Esophagus muscularis mucosa (tissue), 4 donors: Measurements from ENCODE around the gene S1PR4. TPM values are rescaled to one million over a fixed set of nuclear protein-coding genes. Genes with fewer than 3 reads are reported as not detected.
"Not testable (repeated sequence)": the region's sequence is repeated elsewhere in the genome, so short reads cannot be mapped to it uniquely, and the experiment has no call there.

Experiments
- DNase-seq: peaks from one replicate; pipeline ENCODE4 v3.0.0-alpha.2; 2017; ENCODE audit errors: extremely low spot score
- H3K27ac ChIP-seq, 4 donors: fragments of 200-600 bp; sonication (generic); replicated peaks in 1 of 4; 1 replicate in 3 of 4; 2 replicates in 1 of 4; pipeline ENCODE4 v1.5.1; 2016 to 2019; ENCODE audit warnings: mild to moderate bottlenecking in 1 of 4
- H3K27me3 ChIP-seq, 4 donors: fragments of 200-600 bp; sonication (generic); one replicate each; pipeline versions ENCODE4 v1.5.1 to v1.6.0; 2016 to 2019
- H3K36me3 ChIP-seq, 4 donors: fragments of 200-600 bp; sonication (generic); one replicate each; pipeline ENCODE4 v1.5.1; 2016 to 2019
- H3K4me1 ChIP-seq, 4 donors: fragments of 200-600 bp; sonication (generic); one replicate each; pipeline ENCODE4 v1.5.1; 2016 to 2019
- H3K4me3 ChIP-seq, 4 donors: fragments of 200-600 bp; sonication (generic); 1 replicate in 2 of 4; 2 replicates in 2 of 4; pipeline ENCODE4 v1.5.1; 2016 to 2019; ENCODE audit warnings: mild to moderate bottlenecking in 4 of 4, moderate library complexity in 1 of 4
- H3K9me3 ChIP-seq, 4 donors: fragments of 200-600 bp; sonication (generic); 1 replicate in 3 of 4; 2 replicates in 1 of 4; pipeline ENCODE4 v1.5.1; 2016 to 2019
- CTCF ChIP-seq, 3 experiments: fragments of 200-600 bp in 2 of 3; fragments of 450-650 bp in 1 of 3; sonication (generic) in 2 of 3; IDR thresholded peaks; one replicate each; pipeline ENCODE4 v1.5.1; 2017 to 2019; ENCODE audit warnings: antibody characterized with exemption in 3 of 3, mild to moderate bottlenecking in 2 of 3, moderate library complexity in 1 of 3
- EP300 ChIP-seq: sonication (generic); formaldehyde crosslinking; IDR thresholded peaks from one replicate; pipeline ENCODE4 v1.6.1; 2017; ENCODE audit warnings: antibody characterized with exemption
- POLR2A ChIP-seq: fragments of 450-650 bp; IDR thresholded peaks from one replicate; pipeline ENCODE4 v1.6.1; 2017; ENCODE audit warnings: antibody characterized with exemption, moderate library complexity, mild to moderate bottlenecking, low read depth
- POLR2AphosphoS5 ChIP-seq, 2 donors: sonication (generic); formaldehyde crosslinking; IDR thresholded peaks; one replicate each; pipeline ENCODE4 v1.6.1; 2017; ENCODE audit warnings: antibody characterized with exemption in 2 of 2
- WGBS: methylation state at CpG from one replicate; pipeline ENCODE4 v1.1.5; 2018; 5-methylcytosine and 5-hydroxymethylcytosine counted together
- intact Hi-C: fragments of 100-400 bp; cut with DNase I; formaldehyde crosslinking; loops from one replicate; pipeline ENCODE4 v1.15.1; 2023
- total RNA-seq, 4 donors: library from RNA; depleted of rRNA; stranded (reverse); fragments of >200 nt; gene quantifications; one replicate each; pipeline versions ENCODE4 v1.1.0 to v1.2.1, GENCODE V29; 2016

Gene S1PR4
- total RNA-seq, 4 donors from 2014 or later, result 0.42 to 5.5 (median 2.4) TPM

- Histone ChIP-seq H3K36me3 (peaks cover 0 to 37% (median 29%) of the 10 kb centered on the region in 4 donors), H3K27me3 (no peaks in the 10 kb centered on the region), H3K4me3 (no peak overlapping the region), H3K4me1 (peaks cover 16 to 51% (median 37%) of the 10 kb centered on the region in 4 donors), H3K27ac (no peak overlapping the region), H3K9me3 (no peaks in the 10 kb centered on the region)
- WGBS, result 90% methylated on average over 29 of the region's 35 CpGs
- DNase-seq, result no peak
- TF ChIP-seq POLR2AphosphoS5 (IDR thresholded peaks at IDR 0.05) (no peak), EP300 (no peak), CTCF (IDR thresholded peaks at IDR 0.05) (no peak), POLR2A (no peak)
- intact Hi-C loops, result no loop called here
These were observed 10.3 kb downstream of the S1PR4 start for GRCh38 chr19:3188627-3189596.

GRCh38 chr19:3189702-3190469 is 11.3 kb downstream of the S1PR4 start:
- WGBS, result 83% methylated on average over 19 of the region's 28 CpGs
- DNase-seq, result no peak
- Histone ChIP-seq H3K27me3 (no peaks in the 10 kb centered on the region), H3K9me3 (no peaks in the 10 kb centered on the region), H3K27ac (no peak overlapping the region), H3K4me3 (no peak overlapping the region), H3K36me3 (peaks cover 0 to 42% (median 33%) of the 10 kb centered on the region in 4 donors), H3K4me1 (peaks cover 16 to 47% (median 33%) of the 10 kb centered on the region in 4 donors)
- intact Hi-C loops, result no loop called here
- TF ChIP-seq EP300 (no peak), POLR2A (no peak), CTCF (IDR thresholded peaks at IDR 0.05) (no peak), POLR2AphosphoS5 (IDR thresholded peaks at IDR 0.05) (no peak)

- H3K4me1 ChIP-seq, result peaks cover 16 to 43% (median 30%) of the 10 kb centered on the region in 4 donors
- peaks cover 0 to 42% (median 34%) of the 10 kb centered on the region in 4 donors for H3K36me3 ChIP-seq
- intact Hi-C loops, result no loop called here
- H3K27ac ChIP-seq, result no peak overlapping the region
- WGBS, result 96% methylated on average over 18 of the region's 18 CpGs
- no peaks in the 10 kb centered on the region for H3K9me3 ChIP-seq
- H3K4me3 ChIP-seq, result no peak overlapping the region
- H3K27me3 ChIP-seq, result no peaks in the 10 kb centered on the region
- no peak for DNase-seq
- no peak for TF ChIP-seq POLR2AphosphoS5 (IDR thresholded peaks at IDR 0.05)
- TF ChIP-seq POLR2A, result no peak
- TF ChIP-seq EP300, result no peak
- no peak for TF ChIP-seq CTCF (IDR thresholded peaks at IDR 0.05)
These were observed 11.9 kb downstream of the S1PR4 start for GRCh38 chr19:3190470-3190770.

- Histone ChIP-seq H3K4me1 (peaks cover 16 to 41% (median 29%) of the 10 kb centered on the region in 4 donors), H3K27ac (no peak overlapping the region), H3K36me3 (peaks cover 0 to 49% (median 40%) of the 10 kb centered on the region in 4 donors), H3K27me3 (no peaks in the 10 kb centered on the region), H3K4me3 (no peak overlapping the region), H3K9me3 (no peaks in the 10 kb centered on the region)
- TF ChIP-seq EP300 (no peak), POLR2AphosphoS5 (IDR thresholded peaks at IDR 0.05) (no peak), CTCF (IDR thresholded peaks at IDR 0.05) (no peak), POLR2A (no peak)
- 90% methylated on average over 40 of the region's 46 CpGs for WGBS
- intact Hi-C loops, result no loop called here
- DNase-seq, result no peak
These were observed 12.6 kb downstream of the S1PR4 start for GRCh38 chr19:3190921-3191805.

GRCh38 chr19:3191806-3192104 is 13.2 kb downstream of the S1PR4 start:
- DNase-seq, H3K4me3 ChIP-seq, intact Hi-C loops, H3K9me3 ChIP-seq, H3K27ac ChIP-seq, H3K27me3 ChIP-seq: not testable (repeated sequence)
- H3K36me3 ChIP-seq, result peaks cover 0 to 55% (median 46%) of the 10 kb centered on the region in 4 donors
- 90% methylated on average over 12 of the region's 12 CpGs for WGBS
- peaks cover 13 to 35% (median 23%) of the 10 kb centered on the region in 4 donors for H3K4me1 ChIP-seq
